ENCODE data around the gene SLC25A26. TPM values are rescaled to one million over a fixed set of nuclear protein-coding genes. Genes with fewer than 3 reads are reported as not detected.

The SLC25A26 gene
- total RNA-seq, 4 donors from 2014 or later, result 22.0 to 33.9 (median 27.0) TPM

DNA sequence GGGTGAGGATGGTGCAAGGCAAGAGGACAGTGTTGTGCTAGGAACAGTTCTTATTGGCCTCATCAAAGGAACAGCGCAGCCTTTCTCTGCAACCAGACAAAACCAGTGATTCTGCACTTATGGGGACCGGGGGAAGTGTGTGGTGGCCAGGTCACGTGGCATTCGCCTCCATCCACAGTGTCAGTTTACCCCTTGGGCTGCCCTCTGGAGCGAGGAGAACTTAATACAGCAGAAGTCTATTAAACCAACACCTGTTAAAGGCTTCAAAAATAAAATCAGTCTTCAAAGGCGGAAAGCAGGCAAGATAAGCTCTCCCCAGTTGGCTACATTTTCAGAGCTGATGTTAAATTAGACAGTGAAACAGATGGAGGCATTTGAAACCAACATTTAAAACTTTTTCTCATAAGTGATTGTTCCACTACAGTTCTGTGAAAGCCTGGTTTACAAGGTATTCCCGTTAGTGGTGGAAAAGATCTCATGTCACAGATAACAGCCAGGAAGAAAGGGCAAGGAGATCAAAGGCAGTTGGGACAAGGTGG, 204.8 kb downstream of the SLC25A26 start:
- ATAC-seq, result no peak

DNA sequence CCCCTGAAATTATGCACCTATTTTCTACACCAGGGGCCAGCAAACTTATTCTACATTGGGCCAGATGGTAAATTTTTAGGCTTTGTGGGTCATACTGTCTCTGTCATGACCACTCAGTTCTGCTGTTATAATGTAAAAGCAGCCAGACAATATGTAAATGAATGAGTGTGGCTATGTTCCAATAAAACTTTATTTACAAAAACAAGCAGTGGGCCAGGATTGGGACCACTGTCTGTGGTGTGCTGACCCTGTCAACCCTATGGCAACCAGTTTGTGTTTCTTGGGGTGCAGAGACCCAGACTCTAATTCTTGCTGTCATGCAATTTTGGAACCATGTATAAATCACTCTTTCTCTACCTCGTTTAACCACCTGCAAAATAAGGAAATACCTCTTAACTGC, 205.3 kb downstream of the SLC25A26 start:
- H3K27me3 ChIP-seq, result no peaks in the 10 kb centered on the region
- peak overlapping the region; percentile 69 to 80 (median 74) for H3K27ac ChIP-seq
- H3K9me3 ChIP-seq, result no peaks in the 10 kb centered on the region
- H3K4me3 ChIP-seq, result no peak overlapping the region
- no peaks in the 10 kb centered on the region for H3K36me3 ChIP-seq
- TF ChIP-seq EP300 (IDR thresholded peaks at IDR 0.05), result no peak
- TF ChIP-seq POLR2AphosphoS5 (IDR thresholded peaks at IDR 0.05), result no peak
- TF ChIP-seq, protein P1, sequence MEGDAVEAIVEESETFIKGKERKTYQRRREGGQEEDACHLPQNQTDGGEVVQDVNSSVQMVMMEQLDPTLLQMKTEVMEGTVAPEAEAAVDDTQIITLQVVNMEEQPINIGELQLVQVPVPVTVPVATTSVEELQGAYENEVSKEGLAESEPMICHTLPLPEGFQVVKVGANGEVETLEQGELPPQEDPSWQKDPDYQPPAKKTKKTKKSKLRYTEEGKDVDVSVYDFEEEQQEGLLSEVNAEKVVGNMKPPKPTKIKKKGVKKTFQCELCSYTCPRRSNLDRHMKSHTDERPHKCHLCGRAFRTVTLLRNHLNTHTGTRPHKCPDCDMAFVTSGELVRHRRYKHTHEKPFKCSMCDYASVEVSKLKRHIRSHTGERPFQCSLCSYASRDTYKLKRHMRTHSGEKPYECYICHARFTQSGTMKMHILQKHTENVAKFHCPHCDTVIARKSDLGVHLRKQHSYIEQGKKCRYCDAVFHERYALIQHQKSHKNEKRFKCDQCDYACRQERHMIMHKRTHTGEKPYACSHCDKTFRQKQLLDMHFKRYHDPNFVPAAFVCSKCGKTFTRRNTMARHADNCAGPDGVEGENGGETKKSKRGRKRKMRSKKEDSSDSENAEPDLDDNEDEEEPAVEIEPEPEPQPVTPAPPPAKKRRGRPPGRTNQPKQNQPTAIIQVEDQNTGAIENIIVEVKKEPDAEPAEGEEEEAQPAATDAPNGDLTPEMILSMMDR (IDR thresholded peaks at IDR 0.05), result no peak
- TF ChIP-seq POLR2A (IDR thresholded peaks at IDR 0.05), result no peak
- ATAC-seq, result no peak
- peaks cover 27 to 85% (median 34%) of the 10 kb centered on the region in 3 donors for H3K4me1 ChIP-seq
- 60 to 88% methylated on average over 1 of the region's 1 CpG for WGBS, 2 donors (ENCODE audit: low coverage in 1 of 2)

More for the DNA sequence above, 204.8 kb downstream of the SLC25A26 start:
- TF ChIP-seq EP300 (IDR thresholded peaks at IDR 0.05), result no peak
- Histone ChIP-seq H3K4me3 (no peak overlapping the region), H3K9me3 (no peaks in the 10 kb centered on the region), H3K4me1 (peaks cover 27 to 84% (median 34%) of the 10 kb centered on the region in 3 donors), H3K36me3 (no peaks in the 10 kb centered on the region), H3K27me3 (no peaks in the 10 kb centered on the region), H3K27ac (peak overlapping the region; percentile 69 to 80 (median 74))
- 79 to 87% methylated on average over 7 of the region's 7 CpGs for WGBS, 2 donors (ENCODE audit: low coverage in 1 of 2)

DNA sequence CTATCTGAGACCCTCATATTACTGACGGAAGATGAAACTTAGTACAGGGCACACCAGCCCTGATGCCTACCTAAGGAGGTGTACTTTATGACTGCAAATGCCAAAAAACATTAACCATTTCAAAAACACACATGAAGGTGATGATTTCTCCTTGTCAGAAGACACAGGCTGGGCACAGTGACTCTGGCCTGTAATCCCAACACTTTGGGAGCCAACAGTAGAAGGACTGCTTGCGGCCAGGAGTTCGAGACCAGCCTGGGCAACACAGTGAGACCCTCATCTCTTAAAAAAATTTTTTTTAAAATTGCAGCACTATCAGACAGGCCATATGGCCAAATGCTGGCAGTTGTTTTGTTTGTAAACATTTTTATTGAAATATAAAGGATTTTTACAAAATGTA, 206.6 kb downstream of the SLC25A26 start:
- Histone ChIP-seq H3K9me3 (no peaks in the 10 kb centered on the region), H3K36me3 (peaks cover 0 to 6% of the 10 kb centered on the region in 2 donors), H3K27ac (peak overlapping the region in 3 of 4 donors; percentile 28 to 80 (median 73)), H3K4me3 (no peak overlapping the region), H3K4me1 (peaks cover 27 to 91% (median 34%) of the 10 kb centered on the region in 3 donors), H3K27me3 (no peaks in the 10 kb centered on the region)
- no peak for ATAC-seq
- 93 to 96% methylated on average over 3 of the region's 3 CpGs for WGBS, 2 donors (ENCODE audit: low coverage in 1 of 2)
- TF ChIP-seq EP300 (IDR thresholded peaks at IDR 0.05), result no peak
- no peak for TF ChIP-seq POLR2AphosphoS5 (IDR thresholded peaks at IDR 0.05)
- TF ChIP-seq POLR2A (IDR thresholded peaks at IDR 0.05), result no peak

DNA sequence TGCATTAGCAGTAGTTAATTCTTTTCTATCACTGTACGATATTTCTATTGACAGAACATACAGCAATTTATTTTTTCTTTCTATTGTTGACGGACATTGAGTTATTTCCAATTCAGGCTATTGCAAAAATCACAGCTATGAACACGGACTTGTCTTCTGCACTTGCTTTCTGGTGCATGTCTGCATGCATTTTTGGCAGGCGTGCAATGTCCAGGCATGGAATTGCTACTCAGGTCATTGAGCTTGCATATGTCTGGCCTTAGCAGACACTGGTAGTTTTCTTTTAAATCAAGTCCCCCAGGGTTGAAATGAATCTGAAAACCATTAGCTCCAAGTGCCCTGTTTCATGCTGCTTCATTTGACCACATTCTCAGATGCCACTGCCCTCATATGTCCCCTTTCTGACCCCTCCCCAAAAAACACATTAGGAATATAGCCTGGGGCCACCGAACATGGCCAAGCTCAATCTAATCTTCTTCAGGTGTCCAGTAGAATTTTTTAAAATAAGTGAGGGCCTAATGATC, 207.2 kb downstream of the SLC25A26 start:
- TF ChIP-seq, protein P1 (IDR thresholded peaks at IDR 0.05), result no peak
- TF ChIP-seq POLR2A (IDR thresholded peaks at IDR 0.05) (no peak), EP300 (IDR thresholded peaks at IDR 0.05) (no peak), POLR2AphosphoS5 (IDR thresholded peaks at IDR 0.05) (no peak)
- peaks cover 0 to 6% of the 10 kb centered on the region in 2 donors for H3K36me3 ChIP-seq
- H3K4me1 ChIP-seq, result peaks cover 29 to 97% (median 38%) of the 10 kb centered on the region in 3 donors
- H3K9me3 ChIP-seq, result no peaks in the 10 kb centered on the region
- no peaks in the 10 kb centered on the region for H3K27me3 ChIP-seq
- peak overlapping the region; percentile 73 to 80 (median 76) for H3K27ac ChIP-seq
- 28 to 66% methylated on average over 2 to 5 of the region's 5 CpGs for WGBS, 2 donors (ENCODE audit: low coverage in 1 of 2)
- H3K4me3 ChIP-seq, result no peak overlapping the region
- no peak for ATAC-seq

Small RNA genes lying within 50 kb of the gene (small RNA-seq; reads per million reads assigned to genes)
- gene RN7SL482P, result 0 reads per million in 4 donors
- 0 reads per million in 4 donors for gene RNU6-787P

Other genes with a start within 250 kb of the SLC25A26 start
- 10 to 100 TPM; 17.2 to 40.8 (median 28.1) TPM for gene MAGI1, start 182.1 kb upstream of the SLC25A26 start, total RNA-seq

Data from gastroesophageal sphincter (tissue), 4 donors.